AG08395 (cell line): Measurements from ENCODE around the gene TMEM42.

Experiments used
- DNase-seq: peaks from one replicate; pipeline ENCODE4 v3.0.0; 2012; ENCODE audit warnings: mixed read lengths, low spot score

Gene TMEM42

GRCh38 chr3:44874308-44874707, 12.6 kb downstream of the TMEM42 start, which contains the start of gene TGM4:
Gene TGM4 (plus strand): TSS chr3:44874608. CDS start chr3:44874679, 71 bp downstream.
- no peak for DNase-seq

- DNase-seq = no peak
Observed at GRCh38 chr3:44875596-44875995, 13.9 kb downstream of the TMEM42 start.

- DNase-seq = no peak
Observed at GRCh38 chr3:44877333-44877732, 15.6 kb downstream of the TMEM42 start.

GRCh38 chr3:44880284-44880683, 18.6 kb downstream of the TMEM42 start:
- no peak for DNase-seq

- DNase-seq = no peak
Observed at GRCh38 chr3:44883213-44883955, 21.7 kb downstream of the TMEM42 start.

DNA sequence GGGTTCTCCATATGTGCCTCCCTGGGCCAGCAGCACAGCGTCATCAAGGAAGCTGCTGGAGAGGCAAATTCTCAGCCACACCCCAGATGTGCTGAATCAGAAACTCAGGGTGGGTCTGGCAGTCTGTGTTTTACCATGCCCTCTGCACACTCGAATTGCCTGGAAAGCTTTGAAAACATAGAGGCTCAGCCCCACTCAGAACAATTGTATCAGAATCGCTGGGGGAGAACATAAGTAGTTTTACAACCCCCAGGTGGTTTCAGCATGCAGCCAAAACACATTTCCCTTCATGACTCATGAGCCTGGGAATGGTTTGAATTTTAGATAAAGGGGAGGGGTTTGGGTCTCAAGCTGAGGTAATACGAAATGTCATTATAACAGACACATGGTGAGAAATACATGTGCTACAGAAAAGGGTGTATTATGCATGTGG, 22.3 kb downstream of the TMEM42 start:
- DNase-seq = peak; percentile 86

DNA sequence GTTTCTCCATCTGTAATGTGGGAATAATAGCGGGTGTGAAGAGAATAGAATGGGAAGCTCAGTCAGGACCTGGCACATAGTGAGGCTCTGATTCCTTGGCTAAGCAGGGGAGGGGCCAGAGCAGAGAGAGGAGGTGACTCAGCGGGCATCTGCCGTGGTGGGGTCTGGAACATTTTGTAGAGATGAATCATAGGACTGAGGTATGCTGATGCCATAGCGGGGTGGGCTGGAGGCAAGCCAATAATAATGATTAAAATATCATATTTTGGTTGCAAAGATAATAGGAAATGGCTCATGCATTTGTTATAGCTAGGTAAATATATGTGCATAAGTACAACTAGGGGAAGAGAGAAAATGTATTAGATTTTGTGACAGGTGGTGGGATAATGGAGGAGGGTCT, 23.9 kb downstream of the TMEM42 start:
- peak; percentile 95 for DNase-seq

DNA sequence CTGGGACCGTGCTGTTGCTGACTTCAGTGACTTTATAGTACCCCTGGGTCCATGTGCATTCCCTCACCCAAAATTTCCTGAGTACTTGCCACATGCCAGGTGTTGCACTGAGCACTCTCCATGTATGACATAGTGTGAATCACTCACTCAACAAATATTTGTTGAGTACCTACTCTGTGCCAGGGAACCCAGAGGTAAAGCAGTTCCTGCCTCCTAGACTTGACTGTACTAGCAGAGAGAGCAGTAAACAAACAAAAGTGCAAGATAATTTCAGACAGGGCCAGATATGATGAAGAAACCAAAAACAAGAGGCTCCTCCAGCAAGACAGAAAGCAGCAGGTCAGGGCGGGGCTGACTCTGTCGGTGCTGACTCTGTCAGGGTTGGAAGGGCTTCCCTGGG, 24.8 kb downstream of the TMEM42 start:
- DNase-seq = no peak

DNA sequence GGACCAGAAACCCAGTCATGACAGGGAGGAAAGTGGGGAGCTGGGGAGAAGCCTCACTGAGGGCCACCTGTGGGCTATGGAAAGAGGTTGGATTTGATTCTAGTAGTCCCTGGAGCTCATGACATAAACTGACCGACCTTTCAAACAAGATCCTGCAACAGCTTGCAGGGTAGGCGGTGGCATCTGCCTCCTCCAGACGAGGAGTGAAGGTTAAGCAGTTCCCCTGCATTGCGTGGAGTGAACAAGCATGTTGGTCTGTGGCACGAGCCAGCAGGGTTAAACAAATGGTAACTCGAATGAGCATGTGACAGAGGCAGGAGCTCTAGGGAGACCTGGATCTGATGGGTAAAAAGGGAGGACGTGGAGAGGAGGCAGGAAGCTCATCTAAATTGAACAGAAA, 25.4 kb downstream of the TMEM42 start:
- no peak for DNase-seq

DNA sequence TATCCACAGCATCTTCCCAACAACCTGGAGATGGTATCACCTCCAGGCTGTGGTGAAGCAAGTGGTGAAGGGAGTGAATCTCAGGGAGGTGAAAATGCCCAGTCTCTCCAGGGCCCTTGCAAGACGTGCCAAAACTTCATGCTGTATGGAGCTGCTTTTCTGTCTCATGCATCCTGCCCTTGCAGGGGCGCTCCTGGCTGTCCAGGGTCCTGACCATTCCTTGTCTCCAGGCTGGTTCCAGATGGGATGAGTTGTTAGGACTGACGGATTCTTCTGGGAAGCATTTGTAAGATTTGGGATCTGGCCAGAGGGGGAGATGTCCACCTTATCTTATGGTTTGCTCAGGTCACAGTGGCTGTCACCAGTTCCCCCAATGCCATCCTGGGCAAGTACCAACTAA, 28.5 kb downstream of the TMEM42 start:
- no peak for DNase-seq

DNA sequence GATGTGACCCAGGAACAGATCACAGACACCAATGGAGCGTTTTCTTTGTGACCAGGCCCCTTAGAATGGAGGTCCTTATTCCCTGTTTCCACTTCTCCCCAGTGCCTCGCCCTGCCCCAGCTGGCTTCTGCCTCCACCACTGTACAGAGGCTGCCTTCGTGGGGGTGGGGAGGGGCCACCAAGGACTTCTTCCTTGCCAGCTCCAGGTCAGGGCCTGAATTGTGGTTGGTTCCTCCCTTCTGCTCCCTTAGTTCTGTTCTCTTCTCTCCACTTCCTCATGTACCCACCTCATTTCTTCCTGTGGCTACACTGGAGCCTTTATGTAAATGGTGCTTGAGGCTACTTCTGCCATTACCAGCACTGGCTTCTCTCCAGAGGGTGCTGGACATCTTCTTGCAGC, 29.1 kb downstream of the TMEM42 start:
- DNase-seq = no peak

DNA sequence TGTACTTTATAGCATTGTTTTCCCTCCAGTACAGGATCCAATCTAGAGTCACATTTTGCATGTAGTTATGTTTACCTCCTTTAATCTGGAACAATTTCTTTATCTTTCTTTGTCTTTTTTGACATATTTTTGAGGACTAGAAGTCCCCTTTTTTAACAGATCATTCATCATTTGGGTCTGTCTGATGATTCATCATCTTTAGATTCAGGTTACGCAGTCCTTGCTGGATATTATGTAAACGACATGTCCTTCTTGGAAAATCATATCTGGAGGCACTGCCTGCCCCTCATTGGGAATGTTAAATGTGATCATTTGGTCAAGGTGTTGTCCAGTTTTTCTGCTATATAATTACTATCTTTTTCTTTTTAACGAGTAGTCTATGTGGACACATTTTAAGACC, 31.0 kb downstream of the TMEM42 start:
- DNase-seq = no peak

GRCh38 chr3:44893097-44893496, 31.4 kb downstream of the TMEM42 start:
- peak; percentile 61 for DNase-seq

DNA sequence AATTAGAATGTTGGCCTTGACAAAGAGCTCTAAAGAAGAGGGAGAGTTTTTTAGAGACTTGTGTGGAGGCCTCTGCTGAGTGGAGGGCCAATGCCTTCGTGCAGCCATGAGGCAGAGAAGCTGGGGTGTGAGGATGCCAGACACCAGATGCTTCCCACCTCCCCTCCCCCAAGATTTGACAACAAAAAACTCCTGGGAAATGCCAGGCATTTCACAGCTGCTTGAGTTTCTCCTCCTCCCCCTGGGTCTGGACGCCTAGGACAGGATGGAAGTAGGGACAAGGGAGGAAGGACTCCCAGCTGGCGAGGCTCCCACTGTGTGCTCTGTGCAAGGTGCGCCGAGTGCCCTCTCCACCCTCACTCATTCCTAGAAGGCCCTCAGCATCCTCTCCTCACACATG, 32.8 kb downstream of the TMEM42 start:
- no peak for DNase-seq

- no peak for DNase-seq
Observed at GRCh38 chr3:44896440-44896839, 34.7 kb downstream of the TMEM42 start.

DNA sequence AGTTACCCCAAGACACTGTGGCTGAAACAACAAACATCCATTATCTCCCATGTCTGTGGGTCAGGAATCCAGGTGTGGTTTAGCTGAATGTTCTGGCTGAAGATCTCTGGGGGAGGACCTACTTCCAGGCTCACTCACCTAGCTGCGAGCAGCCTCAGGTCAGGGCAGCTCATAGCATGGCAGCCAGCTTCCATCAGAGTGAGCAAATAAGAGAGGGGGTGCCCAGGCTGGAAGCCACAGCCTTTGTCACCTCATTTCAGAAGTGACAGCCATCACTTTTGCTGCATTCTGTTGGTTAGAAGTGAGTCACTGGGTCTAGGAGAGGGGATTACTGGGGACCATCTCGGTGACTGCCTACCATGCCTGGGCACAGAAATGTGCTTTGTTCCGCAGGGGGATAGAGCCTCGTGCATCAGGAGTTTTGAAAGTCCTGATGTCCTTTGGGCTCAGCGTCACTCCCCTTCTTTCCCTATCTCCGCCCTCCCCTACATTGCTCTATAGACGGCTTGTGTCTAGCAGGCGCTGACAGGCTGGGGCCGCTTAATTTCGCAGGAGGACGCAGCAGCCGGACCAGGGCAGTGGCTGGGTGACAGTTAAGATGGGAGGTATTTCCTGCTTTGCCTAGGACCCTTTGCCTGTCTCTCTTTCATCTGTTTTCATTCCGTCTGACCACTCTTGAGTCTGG, 38.1 kb downstream of the TMEM42 start:
- DNase-seq = no peak

DNA sequence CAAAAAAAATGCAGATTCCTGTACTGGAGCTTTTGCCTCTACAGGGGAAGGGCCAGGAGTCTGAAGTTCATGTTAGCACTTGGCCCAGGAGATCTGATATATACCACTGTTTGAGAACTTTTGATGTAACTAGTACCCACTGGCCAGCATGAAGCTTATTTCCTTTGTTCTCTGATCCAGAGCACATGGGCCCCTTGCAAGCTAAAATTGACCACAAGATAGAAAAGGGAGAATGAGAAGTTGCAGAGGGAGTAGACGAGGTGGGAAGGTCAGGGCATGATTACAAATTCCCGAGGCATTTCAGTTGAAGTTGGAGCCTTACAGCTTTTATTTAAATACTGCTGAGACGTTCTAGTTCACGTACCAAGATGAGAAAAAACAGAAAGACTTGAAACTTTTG, 40.9 kb downstream of the TMEM42 start:
- DNase-seq = no peak

DNA sequence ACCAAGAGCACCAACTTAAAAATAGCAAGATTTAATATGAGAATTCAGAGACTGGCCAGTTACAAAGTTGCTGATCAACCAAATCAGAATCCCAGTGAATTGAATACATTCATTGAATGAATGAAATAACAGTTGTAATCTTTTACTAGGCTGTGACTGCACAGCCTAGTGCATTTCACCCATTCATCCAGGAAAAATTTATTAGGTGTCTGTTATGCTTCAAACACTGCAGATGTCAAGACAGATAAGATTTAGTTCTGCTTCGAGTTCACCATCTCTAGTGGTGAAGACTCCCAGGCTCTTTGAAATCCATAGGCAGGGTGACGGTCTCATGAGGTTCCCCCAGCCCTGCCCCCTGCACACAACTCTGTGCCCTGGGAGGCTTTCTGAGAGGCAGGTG, 41.6 kb downstream of the TMEM42 start:
- no peak for DNase-seq

DNA sequence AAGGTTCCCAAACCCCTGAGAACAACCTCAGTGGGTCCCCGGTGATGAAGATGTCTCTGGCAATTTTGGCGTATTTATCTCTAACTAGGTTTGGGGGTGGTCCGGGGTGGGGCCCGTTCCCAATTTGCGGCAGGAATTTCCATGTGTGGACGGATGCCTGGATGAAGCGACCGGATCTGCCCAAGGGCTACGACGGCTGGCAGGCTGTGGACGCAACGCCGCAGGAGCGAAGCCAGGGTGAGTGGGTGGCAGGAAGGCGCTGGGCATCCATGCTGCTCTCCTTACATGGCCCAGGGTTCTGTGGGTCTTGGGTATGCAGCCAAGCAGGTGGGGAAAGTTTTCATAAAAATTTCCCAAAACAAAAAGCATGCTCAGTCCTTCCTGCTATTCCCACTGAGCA, 42.0 kb downstream of the TMEM42 start:
- no peak for DNase-seq

GRCh38 chr3:44905446-44906157, 43.9 kb downstream of the TMEM42 start:
- no peak for DNase-seq

DNA sequence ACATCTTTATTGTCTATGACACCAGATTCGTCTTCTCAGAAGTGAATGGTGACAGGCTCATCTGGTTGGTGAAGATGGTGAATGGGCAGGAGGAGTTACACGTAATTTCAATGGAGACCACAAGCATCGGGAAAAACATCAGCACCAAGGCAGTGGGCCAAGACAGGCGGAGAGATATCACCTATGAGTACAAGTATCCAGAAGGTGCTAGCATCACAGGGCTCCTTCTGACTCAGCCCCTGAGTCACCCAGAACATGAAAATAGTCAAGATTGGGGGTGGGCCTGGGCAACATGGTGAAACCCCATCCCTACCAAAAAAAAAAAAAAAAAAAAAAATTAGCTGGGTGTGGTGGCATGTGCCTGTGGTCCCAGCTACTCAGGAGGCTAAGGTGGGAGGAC, 45.3 kb downstream of the TMEM42 start:
- no peak for DNase-seq

DNA sequence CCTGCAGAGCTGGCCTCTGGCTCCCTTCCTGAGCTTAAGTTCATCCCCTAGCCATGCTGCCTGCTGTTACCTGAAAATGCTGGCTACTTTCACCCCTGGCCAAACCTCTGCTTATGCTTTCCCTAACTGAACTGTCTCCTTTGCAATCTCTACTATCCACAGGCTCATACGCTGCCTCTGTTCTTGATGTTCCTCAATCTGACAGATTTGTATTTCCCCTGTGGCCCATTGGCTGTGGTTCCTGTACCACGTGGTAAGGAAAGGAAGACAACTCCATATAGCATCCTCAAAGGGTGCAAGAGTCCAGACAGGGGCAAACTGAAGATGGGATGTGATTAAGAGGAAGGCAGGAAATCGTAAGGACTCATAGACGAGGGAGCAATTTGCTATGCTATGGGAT, 45.9 kb downstream of the TMEM42 start:
- DNase-seq = no peak

DNA sequence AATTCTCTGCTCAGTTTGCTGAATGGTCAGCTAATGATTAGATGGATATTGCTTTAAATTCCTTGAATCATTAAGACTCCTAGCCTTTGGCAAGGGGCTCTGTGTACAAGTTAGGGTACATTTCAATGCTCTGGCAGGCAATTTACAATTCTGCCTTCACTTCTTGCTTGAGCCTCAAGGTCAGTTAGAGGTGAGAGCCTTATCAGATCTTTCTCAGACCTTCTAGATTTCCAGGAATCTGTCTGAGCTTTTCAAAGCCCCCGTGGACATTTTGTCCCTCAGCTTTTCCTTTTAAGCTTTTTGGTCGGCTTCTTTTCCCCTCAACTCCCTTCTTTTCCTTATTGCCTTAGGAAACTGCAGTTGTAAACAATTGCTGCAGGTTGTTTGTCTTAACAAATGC, 47.4 kb downstream of the TMEM42 start:
- DNase-seq = no peak
